NCI-H748 (cell line): ENCODE results near the gene NUBPL.
"Not testable (repeated sequence)": the region's sequence is repeated elsewhere in the genome, so short reads cannot be mapped to it uniquely, and the experiment has no call there.

ENCODE experiments used
- DNase-seq: peaks from one replicate; lab custom pipeline; 2025; ENCODE audit not compliant: unreplicated experiment; lab: John Stamatoyannopoulos, UW

NUBPL gene

DNA sequence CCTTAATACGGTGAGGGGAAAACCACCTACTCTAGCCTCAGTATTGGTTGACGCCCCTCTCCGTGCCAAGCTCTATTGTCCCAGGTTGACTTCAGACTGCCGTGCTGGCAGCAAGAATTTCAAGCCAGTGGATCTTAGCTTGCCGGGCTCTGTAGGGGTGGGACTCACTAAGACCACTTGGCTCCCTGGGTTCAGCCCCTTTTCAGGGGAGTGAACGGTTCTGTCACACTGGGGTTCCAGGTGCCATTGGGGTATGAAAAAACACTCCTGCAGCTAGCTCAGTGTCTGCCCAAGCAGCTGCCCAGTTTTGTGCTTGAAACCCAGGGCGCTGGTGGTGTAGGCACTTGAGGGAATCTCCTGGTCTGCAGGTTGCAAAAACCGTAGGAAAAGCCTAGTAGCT, 107.1 kb downstream of the NUBPL start:
- DNase-seq = no peak

- no peak for DNase-seq
These were observed 111.5 kb downstream of the NUBPL start for GRCh38 chr14:31672709-31673108.

DNA sequence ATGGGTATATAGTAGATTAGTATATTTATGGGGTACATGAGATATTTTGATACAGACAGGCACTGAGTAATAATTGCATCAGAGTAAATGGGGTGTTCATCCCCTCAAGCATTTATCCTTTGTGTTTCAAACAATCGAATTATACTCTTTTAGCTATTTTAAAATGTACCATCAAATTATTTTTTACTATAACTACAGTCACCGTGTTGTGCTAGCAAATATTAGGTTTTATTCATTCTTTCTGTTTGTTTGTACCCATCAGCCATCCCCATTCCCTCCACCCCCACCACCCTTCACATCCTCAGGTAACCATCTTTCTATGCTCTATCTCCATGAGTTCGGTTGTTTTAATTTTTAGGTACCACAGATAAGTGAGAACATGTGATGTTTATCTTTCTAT, 115.8 kb downstream of the NUBPL start:
- no peak for DNase-seq

DNA sequence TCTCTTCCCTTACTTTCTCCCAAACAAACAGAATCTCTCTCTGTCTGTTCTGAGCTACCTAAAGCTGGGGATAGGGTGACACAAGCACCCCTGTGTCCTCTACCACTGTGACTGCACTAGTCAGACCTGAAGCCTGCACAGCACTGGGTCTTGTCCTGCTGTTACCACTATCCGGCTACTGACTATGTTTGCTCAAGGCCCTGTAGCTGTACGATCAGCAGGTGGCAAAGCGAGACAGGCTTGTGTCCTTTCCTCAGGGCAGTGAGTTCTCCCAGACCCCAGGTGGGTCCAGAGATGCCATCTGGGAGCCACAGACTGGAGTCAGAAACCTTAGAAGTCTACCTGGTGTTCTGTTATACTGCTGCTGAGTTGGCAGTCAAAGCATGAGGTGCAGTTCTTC, 116.4 kb downstream of the NUBPL start:
- no peak for DNase-seq

GRCh38 chr14:31678421-31679249, 117.4 kb downstream of the NUBPL start:
- no peak for DNase-seq

- DNase-seq = no peak
These were observed 121.6 kb downstream of the NUBPL start for GRCh38 chr14:31682768-31683167.

- DNase-seq = no peak
These were observed 126.5 kb downstream of the NUBPL start for GRCh38 chr14:31687726-31688125.

DNA sequence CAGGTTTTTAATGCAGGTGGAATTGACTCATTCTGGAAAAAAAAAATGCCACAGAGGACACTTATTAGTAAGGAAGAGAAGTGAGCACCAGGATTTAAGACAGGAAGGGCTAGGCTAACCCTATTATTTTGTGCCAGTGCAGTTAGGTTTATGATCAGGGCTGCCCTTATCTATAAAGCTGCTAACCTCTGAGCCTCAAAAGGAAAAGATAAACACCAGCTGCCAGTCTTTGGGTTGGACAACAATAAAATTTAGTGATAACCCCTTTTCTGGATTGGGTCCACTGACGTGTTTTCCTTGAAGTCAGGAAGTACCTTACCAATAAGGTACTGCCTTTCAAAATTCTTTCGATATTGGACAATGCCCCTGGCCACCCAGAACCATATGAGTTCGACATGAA, 128.9 kb downstream of the NUBPL start:
- DNase-seq = no peak

- peak; percentile 64 for DNase-seq
These were observed 131.2 kb downstream of the NUBPL start for GRCh38 chr14:31692376-31692781.

DNA sequence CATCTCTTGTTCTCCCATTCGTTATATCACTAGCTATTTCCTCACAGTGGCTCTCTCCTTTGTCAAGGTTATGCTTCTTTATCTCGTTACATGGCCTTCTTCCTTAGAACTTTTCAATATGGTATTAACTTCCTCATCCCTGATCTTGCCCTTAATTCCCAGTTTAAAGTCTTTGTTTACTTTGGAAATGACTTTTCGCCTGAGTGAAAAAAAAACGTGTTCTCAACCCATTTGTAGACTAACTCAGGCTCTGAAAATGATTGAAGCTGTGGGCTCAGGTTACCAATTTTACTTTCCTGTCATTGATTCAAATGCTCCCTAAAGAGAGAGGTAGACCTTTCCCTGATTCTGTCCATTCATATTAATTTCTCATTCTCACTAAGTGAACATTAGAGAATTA, 135.2 kb downstream of the NUBPL start:
- no peak for DNase-seq

DNA sequence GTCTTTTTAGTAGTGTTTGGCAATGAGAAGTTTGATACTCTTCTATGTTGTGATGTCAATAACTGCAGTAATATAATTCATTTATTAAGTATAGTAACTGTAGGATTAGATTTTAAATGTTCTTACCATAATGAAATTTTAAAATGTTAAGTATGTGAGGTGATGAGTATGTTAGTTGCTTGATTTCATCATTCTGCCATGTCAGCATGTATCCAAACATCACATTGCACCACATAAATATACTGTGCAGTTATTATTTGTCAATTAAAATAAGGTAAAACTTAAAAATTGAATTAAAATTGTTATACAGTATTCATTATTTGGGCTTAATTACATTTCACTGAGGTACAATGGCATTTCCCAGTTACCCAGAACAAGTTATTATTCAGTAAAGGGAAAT, 138.6 kb downstream of the NUBPL start:
- no peak for DNase-seq

DNA sequence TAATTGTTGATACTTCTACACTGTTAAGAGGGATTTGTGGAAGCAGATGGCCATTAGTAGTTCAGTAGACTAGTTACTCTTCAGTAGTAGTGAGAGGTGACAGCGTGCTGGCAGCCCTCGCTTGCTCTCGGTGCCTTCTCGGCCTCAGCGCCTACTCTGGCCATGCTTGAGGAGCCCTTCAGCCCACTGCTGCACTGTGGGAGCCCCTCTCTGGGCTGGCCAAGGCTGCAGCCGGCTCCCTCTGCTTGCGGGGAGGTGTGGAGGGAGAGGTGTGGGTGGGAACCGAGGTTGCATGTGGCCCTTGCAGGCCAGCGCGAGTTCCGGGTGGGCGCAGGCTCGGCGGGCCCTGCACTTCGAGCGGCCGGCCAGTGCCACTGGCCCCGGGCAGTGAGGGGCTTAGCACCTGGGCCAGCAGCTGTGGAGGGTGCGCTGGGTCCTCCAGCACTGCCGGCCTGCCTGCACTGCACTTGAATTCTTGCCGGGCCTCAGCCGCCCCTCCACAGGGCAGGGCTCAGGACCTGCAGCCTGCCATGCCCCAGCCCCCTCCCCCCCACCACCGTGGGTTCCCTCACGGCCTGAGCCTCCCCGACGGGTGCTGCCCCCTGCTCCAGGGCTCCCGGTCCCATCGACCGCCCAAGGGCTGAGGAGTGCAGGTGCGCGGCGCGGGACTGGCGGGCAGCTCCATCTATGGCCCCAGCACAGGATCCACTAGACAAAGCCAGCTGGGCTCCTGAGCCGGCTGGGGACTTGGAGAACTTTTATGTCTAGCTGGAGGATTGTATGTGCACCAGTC, 139.3 kb downstream of the NUBPL start:
- DNase-seq = no peak

DNA sequence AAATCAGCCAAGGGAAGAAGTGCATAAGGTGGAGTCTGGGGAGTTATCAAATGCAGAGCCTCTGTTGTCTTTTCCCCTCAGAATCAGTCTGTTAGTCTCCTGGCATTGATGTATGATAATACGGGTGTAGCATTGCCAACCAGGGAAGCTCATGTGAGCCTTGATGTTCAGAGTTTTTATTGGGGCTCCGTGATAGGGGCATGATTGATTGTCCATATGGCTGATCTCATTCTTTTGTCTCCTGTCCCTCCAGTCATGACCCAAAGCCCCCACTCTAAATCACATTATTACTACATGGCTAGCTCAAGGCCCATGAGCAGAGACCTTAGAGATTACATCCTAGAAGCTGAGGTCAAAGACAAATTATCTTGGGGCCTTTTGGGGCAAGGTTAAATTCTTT, 140.9 kb downstream of the NUBPL start:
- DNase-seq = no peak

DNA sequence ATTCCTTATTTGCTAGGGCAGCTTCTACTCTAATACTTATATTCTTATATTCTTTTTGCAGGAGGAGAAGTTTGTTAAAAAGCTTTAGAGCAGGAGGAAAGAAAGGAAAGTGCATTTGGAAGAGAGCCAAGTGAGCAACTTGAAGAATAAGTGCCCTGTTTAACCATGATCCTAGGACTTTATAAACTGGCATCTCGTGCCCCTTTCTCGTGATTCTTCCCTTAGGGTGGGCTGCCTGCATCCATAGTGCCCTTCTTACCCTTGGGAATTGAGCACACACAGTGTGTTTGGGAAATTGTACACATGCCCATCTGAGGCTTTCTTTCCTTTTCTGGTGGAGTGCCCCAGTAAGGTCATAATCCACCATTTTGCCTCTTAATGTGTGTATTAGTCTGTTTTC, 141.9 kb downstream of the NUBPL start:
- no peak for DNase-seq

GRCh38 chr14:31705731-31706130, 144.5 kb downstream of the NUBPL start:
- no peak for DNase-seq

- not testable (repeated sequence) for DNase-seq
These were observed 147.5 kb downstream of the NUBPL start for GRCh38 chr14:31708661-31709060.

DNA sequence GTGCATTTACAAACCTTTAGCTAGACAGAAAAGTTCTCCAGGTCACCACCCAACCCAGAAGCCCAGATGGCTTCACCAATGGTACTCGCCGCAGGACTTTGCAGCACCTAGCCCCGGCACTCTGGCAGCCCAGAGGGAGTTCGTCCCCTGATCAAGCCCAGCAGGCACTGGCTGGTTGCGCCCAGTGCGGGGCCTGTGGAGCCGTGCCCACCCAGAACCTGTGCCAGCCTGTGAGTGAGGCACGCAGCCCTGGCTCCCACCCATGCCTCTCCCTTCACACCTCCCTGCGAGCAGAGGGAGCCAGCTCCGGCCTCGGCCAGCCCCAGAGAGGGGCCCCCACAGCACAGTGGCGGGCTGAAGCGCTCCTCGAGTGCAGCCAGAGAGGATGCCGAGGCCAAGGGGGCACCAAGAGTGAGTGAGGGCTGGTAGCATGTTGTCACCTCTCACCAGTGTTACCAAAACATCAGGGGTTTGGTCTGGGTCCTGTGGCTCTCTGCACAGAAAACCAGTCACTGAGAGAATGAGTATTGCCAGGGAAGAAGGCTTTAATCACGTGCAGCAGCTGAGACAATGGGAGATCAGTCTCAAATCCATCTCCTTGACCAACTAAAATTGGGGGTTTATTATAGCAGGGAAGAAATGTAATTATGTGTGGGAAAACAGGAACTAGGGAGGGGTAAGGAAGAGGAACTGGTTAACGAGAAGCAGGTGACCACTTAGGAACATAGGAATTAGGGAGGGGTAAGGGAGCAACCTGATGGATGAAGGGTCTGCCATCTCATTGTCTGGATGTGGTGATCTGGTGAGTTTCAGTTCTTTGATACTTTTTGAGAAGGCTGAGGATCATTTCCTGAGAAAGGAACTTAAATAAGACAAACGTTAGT, 151.3 kb downstream of the NUBPL start:
- DNase-seq = no peak

DNA sequence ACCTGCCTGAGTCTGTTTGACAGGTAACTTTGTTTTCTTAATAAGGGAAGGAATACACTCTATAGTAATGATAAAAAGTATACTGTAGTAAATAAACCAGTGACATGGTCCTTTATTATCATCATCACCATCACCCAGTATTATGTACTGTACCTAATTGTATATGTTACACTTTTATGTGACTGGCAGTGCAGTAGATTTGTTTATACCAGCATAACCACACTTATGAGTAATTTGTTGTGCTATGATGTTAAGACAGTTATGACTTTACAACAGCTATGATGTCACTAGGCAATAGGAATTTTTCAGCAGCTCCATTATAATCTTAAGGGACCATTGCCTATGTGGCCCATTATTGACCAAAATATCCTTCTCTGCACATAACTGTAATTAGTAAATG, 155.0 kb downstream of the NUBPL start:
- no peak for DNase-seq

GRCh38 chr14:31717294-31718085, 156.3 kb downstream of the NUBPL start:
- DNase-seq = no peak

- DNase-seq = no peak
These were observed 157.4 kb downstream of the NUBPL start for GRCh38 chr14:31718585-31718984.

DNA sequence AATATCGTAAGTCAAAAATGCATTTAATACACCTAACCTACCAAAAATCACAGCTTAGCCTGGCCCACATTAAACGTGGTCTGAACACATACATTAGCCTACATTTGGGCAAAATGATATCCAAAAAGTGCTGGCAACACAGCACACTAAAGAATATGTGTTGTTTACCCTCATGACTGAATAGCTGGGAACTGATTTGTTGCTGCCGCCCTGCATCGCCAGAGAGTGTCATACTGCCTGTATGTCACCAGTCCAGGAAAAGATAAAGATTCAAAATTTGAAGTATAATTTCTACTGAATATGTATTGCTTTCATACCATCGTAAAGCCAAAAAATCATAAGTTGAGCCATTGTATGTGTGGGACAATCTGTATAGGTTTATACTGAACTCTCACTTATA, 157.8 kb downstream of the NUBPL start:
- DNase-seq = no peak
